GM10266 (cell line): ENCODE data around the gene GTF3C4.
"Not testable (repeated sequence)": the region's sequence is repeated elsewhere in the genome, so short reads cannot be mapped to it uniquely, and the experiment has no call there.

Experiments
- DNase-seq: peaks from one replicate; pipeline ENCODE4 v3.0.0; 2012; ENCODE audit errors: extremely low spot score
- CTCF ChIP-seq: IDR thresholded peaks from 2 replicates; pipeline ENCODE4 v1.5.1; 2012; ENCODE audit warnings: mild to moderate bottlenecking, low read depth; ENCODE audit not compliant: control insufficient read depth, insufficient read depth; ENCODE audit errors: missing control alignments

The GTF3C4 gene

GRCh38 chr9:132717326-132717945 is 47.2 kb downstream of the GTF3C4 start:
- DNase-seq: no peak
- TF ChIP-seq CTCF: no peak

GRCh38 chr9:132718381-132718928 is 48.2 kb downstream of the GTF3C4 start:
- not testable (repeated sequence) for DNase-seq

- no peak for TF ChIP-seq CTCF
- DNase-seq: no peak
Measured at GRCh38 chr9:132721661-132722060, 51.4 kb downstream of the GTF3C4 start.

GRCh38 chr9:132722564-132723065 is 52.4 kb downstream of the GTF3C4 start:
- no peak for TF ChIP-seq CTCF
- no peak for DNase-seq

GRCh38 chr9:132723809-132724208 is 53.5 kb downstream of the GTF3C4 start:
- TF ChIP-seq CTCF: no peak
- DNase-seq: no peak

- no peak for TF ChIP-seq CTCF
- DNase-seq: no peak
Measured at GRCh38 chr9:132725306-132725705, 55.0 kb downstream of the GTF3C4 start.

GRCh38 chr9:132726576-132727130 is 56.4 kb downstream of the GTF3C4 start:
- no peak for DNase-seq
- no peak for TF ChIP-seq CTCF
